Measurements from ENCODE around the gene PLXNA4.

PLXNA4 gene

DNA sequence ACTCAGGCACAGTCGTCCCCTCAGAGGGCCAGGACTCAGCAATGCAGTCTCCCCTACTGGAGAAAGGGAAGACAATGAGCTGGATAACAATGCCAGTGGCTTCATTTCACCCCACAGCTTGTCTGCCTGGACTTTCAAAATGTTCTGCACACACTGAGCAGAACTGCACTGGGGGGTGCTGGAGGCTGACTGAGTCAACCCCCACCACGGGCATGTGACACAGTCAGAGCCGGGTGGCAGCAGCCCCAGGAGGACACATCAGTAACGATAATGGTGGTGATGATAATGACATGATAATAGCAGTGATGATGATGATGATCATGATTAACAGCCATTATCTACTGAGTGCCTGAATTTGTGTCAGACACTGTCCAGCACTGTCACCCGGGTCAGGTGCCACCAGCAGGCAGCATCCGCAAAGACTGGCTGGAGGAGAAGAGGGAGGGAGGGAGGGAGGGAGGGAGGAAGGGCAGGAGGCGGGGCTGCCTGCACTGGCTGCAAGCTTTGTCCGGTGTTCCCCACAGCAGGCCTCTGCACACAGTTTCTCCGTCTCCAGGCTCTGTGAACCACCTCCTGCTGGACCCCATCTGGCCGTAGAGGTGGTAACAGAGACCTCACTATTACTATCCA is 67.4 kb downstream of the PLXNA4 start:
- in situ Hi-C loops (cut with HindIII; ENCODE audit: low sequenced_read_pairs): no loop called here

DNA sequence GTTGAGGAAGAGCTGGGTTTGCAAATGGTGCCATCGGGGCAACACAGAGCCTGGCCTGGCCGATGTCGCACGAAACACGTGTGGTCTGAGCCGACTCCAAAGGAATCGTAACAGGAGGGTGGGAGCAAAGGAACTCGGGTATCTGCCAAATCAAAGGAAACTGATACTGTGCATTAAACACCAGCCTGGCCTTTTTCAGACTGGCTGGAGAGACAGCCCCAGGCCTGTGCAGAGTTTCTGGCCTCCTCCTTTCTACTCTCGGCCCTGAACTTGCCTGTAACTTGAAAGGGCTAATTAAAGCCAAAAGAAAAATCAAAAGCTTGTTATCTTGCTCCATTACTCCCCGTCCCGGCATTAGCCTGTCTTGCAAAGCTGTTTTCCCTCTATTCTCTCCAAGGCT is 71.4 kb downstream of the PLXNA4 start:
- in situ Hi-C loops (cut with HindIII; ENCODE audit: low sequenced_read_pairs): no loop called here

GRCh38 chr7:132504071-132504470 is 72.2 kb downstream of the PLXNA4 start:
- in situ Hi-C loops (cut with HindIII; ENCODE audit: low sequenced_read_pairs): no loop called here

- in situ Hi-C loops (cut with HindIII; ENCODE audit: low sequenced_read_pairs): no loop called here
Measured at GRCh38 chr7:132503415-132503814, 72.9 kb downstream of the PLXNA4 start.

DNA sequence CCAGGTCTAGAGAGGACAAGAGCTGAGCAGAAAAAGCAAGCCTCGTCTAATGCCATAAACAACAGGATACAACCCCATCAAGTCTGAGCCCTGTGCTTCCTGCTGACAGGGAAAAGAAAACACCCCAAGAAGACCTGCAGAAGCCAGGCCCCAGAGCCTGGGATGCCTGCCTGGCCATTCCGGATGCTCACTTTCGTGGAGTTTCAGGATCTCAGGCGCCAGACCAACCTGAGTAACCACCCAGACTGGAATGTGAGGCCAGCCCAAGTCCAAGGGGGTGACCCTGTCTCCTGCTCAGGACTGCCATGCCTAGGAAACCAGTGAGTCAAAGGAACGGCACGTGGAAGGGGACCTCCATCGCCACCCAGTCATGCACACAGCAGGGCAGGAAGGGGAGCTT is 74.3 kb downstream of the PLXNA4 start:
- in situ Hi-C loops (cut with HindIII; ENCODE audit: low sequenced_read_pairs): no loop called here

GRCh38 chr7:132500727-132501440 is 75.4 kb downstream of the PLXNA4 start:
- in situ Hi-C loops (cut with HindIII; ENCODE audit: low sequenced_read_pairs): no loop called here

DNA sequence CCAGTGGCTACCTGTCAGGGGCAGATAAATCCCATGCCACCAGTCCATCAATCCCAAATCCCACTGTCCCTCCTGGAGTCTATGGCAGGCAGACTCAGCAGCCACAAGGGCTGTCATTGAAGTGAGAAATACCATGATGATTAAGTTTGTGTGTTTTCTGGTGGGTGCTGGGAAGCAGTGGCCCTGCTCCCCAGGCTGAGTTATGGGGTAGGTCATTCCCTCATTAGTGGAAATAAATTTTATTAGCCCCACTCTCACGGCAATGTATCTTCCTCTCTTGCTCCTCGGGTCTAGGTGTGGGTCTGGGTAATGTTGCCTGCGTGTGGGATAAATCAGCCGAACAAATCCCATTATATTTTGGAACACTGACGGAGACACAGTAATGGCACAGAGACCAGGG is 76.8 kb downstream of the PLXNA4 start:
- in situ Hi-C loops (cut with HindIII; ENCODE audit: low sequenced_read_pairs): loop anchor here (5.0 kb wide), 1 partner anchor 58 kb away; no protein-coding TSS in a partner anchor

- in situ Hi-C loops (cut with HindIII; ENCODE audit: low sequenced_read_pairs): loop anchor here (5.0 kb wide), 1 partner anchor 58 kb away; no protein-coding TSS in a partner anchor
Measured at GRCh38 chr7:132499065-132499464, 77.2 kb downstream of the PLXNA4 start.

GRCh38 chr7:132498319-132498718 is 78.0 kb downstream of the PLXNA4 start:
- in situ Hi-C loops (cut with HindIII; ENCODE audit: low sequenced_read_pairs): loop anchor here (5.0 kb wide), 1 partner anchor 59 kb away; no protein-coding TSS in a partner anchor

GRCh38 chr7:132497098-132497497 is 79.2 kb downstream of the PLXNA4 start:
- in situ Hi-C loops (cut with HindIII; ENCODE audit: low sequenced_read_pairs): loop anchor here (5.0 kb wide), 1 partner anchor 60 kb away; no protein-coding TSS in a partner anchor

DNA sequence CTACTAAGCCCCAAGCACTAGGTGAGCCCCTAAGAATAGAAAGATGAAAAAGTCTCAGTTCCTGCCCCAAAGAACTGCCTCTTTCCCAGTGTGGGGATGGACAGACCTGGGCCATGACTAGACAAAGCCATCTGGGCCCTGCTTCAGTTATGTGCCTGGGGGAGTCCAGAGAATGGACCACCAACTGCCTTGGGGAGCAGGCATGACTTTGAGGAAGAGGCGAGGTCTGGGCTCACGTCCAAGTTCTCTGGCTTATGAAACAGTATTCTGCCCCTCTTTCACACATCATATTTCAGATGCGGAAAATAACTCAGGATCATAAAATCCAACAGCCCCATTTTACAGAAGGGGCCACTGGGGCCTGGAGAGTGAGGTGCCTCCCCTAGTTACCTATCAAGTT is 80.3 kb downstream of the PLXNA4 start:
- in situ Hi-C loops (cut with HindIII; ENCODE audit: low sequenced_read_pairs): loop anchor here (5.0 kb wide), 1 partner anchor 61 kb away; no protein-coding TSS in a partner anchor

GRCh38 chr7:132494474-132494873 is 81.8 kb downstream of the PLXNA4 start:
- in situ Hi-C loops (cut with HindIII; ENCODE audit: low sequenced_read_pairs): loop anchor here (5.0 kb wide), 2 partner anchors 57 to 172 kb away; no protein-coding TSS in a partner anchor

DNA sequence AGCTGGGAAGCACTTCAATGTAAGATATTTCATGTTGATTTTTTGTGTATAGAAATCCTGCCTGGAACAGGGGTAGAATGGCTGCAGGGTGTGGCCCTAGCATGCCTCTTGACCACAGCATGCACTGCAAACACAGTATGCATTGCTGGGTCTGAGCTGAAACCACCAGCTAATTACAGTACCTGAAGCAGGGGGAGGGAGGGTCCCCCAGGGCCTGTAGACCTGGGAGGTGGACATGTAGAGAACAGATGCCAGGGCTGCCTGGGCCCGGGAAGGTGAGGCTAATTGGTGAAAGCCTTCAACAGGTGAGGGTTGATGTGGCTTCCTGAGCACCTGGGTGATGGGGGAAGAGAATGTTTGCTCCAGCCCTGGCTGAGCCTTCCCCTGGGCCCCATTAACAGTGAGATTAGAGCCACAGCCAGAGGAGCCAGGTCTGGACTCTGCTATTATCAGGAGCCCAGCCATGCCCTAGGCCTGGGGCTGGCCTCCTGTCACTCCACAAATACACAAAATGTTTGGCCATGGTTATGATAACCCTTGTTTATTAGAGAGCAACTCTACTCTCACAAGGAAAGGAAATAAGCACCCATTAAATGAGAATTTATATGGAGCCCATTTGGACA is 83.3 kb downstream of the PLXNA4 start:
- in situ Hi-C loops (cut with HindIII; ENCODE audit: low sequenced_read_pairs): loop anchor here (5.0 kb wide), 2 partner anchors 56 to 171 kb away; no protein-coding TSS in a partner anchor

GRCh38 chr7:132491391-132491945 is 84.8 kb downstream of the PLXNA4 start:
- in situ Hi-C loops (cut with HindIII; ENCODE audit: low sequenced_read_pairs): loop anchor here (5.0 kb wide), 2 partner anchors 54 to 169 kb away; no protein-coding TSS in a partner anchor

DNA sequence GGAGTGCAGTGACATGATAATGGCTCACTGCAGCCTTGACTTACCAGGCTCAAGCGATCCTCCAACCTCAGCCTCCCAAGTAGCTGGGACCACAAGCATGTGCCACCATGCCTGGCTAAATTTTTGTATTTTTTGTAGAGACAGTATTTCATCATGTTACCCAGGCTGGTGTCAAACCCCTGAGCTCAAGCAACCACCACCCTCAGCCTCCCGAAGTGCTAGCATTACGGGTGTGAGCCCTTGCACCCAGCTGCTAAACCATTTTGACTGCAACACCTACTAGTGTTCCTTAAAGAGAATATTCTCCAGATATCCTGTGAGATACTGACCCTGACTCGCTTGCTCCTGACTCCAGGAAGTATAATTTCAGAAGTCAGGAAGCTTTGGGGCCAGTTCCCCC is 85.8 kb downstream of the PLXNA4 start:
- in situ Hi-C loops (cut with HindIII; ENCODE audit: low sequenced_read_pairs): loop anchor here (5.0 kb wide), 2 partner anchors 53 to 168 kb away; no protein-coding TSS in a partner anchor

GRCh38 chr7:132489776-132490237 is 86.5 kb downstream of the PLXNA4 start:
- in situ Hi-C loops (cut with HindIII; ENCODE audit: low sequenced_read_pairs): loop anchor here (5.0 kb wide), 2 partner anchors 53 to 168 kb away; no protein-coding TSS in a partner anchor

DNA sequence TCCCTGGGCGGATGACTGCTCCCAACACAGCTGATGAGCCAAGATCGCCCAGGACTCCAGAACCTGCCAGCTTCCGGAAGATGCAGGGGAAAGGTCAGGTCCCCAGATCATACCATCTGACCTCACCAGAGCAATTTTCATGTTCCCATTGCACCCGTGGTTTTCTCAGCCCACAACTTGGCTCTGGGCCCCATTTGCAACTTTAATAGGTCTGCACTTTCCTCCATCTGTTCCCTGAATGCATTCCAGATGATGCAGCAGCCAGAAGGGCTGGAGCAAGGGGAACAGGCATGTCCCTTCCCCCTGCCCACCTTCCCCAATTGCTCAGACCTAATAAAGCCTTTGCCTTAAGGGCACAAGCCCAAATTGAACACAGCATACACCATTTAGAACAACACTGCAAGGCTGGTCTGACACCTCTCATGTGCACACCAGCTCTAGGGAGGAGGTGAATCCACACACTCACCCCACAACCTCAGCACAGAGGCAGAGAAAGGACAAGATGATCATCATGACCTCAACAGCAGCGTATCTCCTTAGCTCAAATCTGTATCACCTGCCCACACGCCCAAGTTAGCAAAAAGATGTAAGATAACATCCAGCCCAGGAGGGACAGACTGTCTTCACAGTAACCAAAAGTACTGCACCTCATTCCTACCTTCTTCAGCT is 87.5 kb downstream of the PLXNA4 start:
- in situ Hi-C loops (cut with HindIII; ENCODE audit: low sequenced_read_pairs): no loop called here

DNA sequence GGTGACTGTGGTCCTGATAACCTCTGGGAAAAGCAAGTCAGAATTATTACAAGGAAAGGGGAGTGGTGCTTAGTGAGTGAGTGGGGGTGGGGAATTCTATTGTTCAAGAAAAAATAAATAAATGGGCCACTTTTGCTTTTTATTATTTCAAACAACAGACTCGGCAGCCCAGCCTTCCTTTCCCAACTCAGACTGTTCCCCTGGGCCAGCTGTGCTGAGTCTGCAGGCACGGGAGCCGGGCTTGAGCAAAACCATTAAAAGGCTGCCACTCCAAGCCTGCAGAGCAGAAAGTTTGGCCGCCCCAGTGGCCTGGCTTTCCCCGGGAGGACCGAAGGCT is 90.0 kb downstream of the PLXNA4 start:
- in situ Hi-C loops (cut with HindIII; ENCODE audit: low sequenced_read_pairs): no loop called here

DNA sequence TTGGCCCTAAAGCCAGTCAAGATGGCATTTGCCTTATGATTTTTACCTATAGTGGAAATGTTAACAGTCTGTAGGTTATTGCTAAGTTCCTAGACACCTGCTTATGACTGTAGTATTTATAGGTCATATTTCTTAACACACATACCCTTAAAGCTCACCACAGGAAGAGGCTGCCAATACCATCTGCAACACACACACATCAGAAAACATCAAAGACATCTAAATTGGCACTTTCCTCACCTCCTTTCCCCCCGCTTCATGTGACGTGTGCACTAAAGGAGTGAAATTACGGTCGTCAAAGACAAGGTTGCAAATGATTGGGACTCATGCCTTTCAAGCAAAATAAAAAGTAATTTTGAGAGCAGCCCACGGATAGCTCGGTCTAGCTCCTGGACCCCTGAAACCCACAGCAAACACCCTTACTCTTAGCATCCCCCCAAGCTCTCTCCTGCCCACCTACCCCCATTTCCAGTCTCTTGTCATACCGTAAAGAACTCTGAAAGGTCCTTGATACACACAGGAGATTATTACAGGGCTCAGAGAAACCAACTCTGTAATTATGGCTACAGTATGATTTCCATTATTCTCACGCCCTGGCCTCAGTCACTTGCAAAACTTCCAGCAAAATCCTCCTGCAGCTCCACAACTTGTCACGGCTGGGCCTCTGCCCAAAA is 90.5 kb downstream of the PLXNA4 start:
- in situ Hi-C loops (cut with HindIII; ENCODE audit: low sequenced_read_pairs): no loop called here

DNA sequence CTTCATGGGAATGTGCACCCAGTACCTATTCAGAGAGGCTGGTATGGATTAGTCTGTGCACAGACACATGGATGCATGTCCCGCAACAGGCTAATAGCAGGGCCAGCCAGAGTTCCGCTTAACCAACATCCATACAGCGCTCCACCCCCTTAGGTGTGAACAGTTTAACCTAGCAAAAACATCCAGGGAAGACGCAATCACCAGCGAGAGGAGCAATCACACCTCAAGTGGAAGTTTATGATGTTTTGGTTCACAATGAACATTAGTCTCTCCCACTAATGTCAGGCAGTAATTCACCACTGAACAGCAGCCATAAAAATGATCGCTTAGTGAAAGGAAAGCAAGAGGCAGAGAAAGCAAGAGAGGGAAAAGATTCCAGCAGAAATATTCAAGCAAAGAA is 91.1 kb downstream of the PLXNA4 start:
- in situ Hi-C loops (cut with HindIII; ENCODE audit: low sequenced_read_pairs): no loop called here

Measured in endothelial cell of hepatic sinusoid (primary cell).